Activated B cell treated with CpG ODN at 0.5 μM for 24 hours (primary cell): ENCODE results near the gene ROPN1. TPM values are rescaled to one million over a fixed set of nuclear protein-coding genes. Genes with fewer than 3 reads are reported as not detected.

Experiments
- ATAC-seq: fragments of 200-7000 bp; cut with Tn5 transposase; one replicate; pipeline ENCODE4 v1.10.0; 2021; ENCODE audit warnings: low read depth, mild to moderate bottlenecking, moderate library complexity
- CTCF ChIA-PET: fragments of 350-600 bp; sonication (Branson Sonifier 250); formaldehyde crosslinking; loops from one replicate; lab custom pipeline; 2021; ENCODE audit warnings: antibody characterized with exemption; lab: Charles Lee
- POLR2A ChIA-PET: fragments of 350-600 bp; sonication (Branson Sonifier 250); formaldehyde crosslinking; loops from one replicate; lab custom pipeline; 2021; ENCODE audit warnings: antibody characterized with exemption; lab: Charles Lee
- DNase-seq: peaks from one replicate; pipeline ENCODE4 v3.0.0; 2022
- H3K27ac Mint-ChIP-seq: one replicate; pipeline ENCODE4 v1.8.0; 2020; ENCODE audit warnings: mixed read lengths
- H3K27me3 Mint-ChIP-seq: one replicate; pipeline ENCODE4 v1.8.0; 2021; ENCODE audit warnings: mixed read lengths
- H3K36me3 Mint-ChIP-seq: one replicate; pipeline ENCODE4 v1.8.0; 2021; ENCODE audit warnings: low read depth, mixed read lengths
- H3K4me1 Mint-ChIP-seq: one replicate; pipeline ENCODE4 v1.8.0; 2021; ENCODE audit warnings: mixed read lengths
- H3K4me3 Mint-ChIP-seq: one replicate; pipeline ENCODE4 v1.8.0; 2020; ENCODE audit warnings: mild to moderate bottlenecking, mixed read lengths
- H3K9me3 Mint-ChIP-seq: one replicate; pipeline ENCODE4 v1.8.0; 2020; ENCODE audit warnings: mixed read lengths
- CTCF ChIP-seq: fragments of 200-600 bp; IDR thresholded peaks from one replicate; pipeline ENCODE4 v1.8.0; 2022; ENCODE audit warnings: antibody characterized with exemption, mild to moderate bottlenecking
- intact Hi-C: fragments of 100-400 bp; cut with micrococcal nuclease; formaldehyde crosslinking; loops from one replicate; pipeline ENCODE4 v1.15.1; 2024
- total RNA-seq: library from RNA; stranded (reverse); gene quantifications from 2 replicates; pipeline ENCODE4 v1.2.3, GENCODE V29; 2022

Gene ROPN1
- total RNA-seq, 1 donor from 2014 or later: not detected

- ATAC-seq: no peak
- intact Hi-C loops: no loop called here
- no peak for TF ChIP-seq CTCF
- Mint-ChIP-seq H3K36me3 (peaks cover 36% of the 10 kb centered on the region), H3K27ac (no peak overlapping the region), H3K4me3 (no peak overlapping the region), H3K9me3 (no peaks in the 10 kb centered on the region), H3K4me1 (no peaks in the 10 kb centered on the region), H3K27me3 (no peaks in the 10 kb centered on the region)
- no peak for DNase-seq
- ChIA-PET POLR2A (no interaction called here), CTCF (no interaction called here)
Observed at GRCh38 chr3:123947482-123947881, 44.4 kb downstream of the ROPN1 start.

GRCh38 chr3:123941542-123941941 is 50.4 kb downstream of the ROPN1 start:
- CTCF ChIA-PET: no interaction called here
- POLR2A ChIA-PET: interaction anchor here (1.3 kb wide), 1 partner anchor 19 kb away, joined by 4 read pairs; the partner anchor contains the start of gene CCDC14
- H3K4me3 Mint-ChIP-seq: no peak overlapping the region

GRCh38 chr3:123941121-123941520 is 50.8 kb downstream of the ROPN1 start:
- Mint-ChIP-seq H3K27me3 (no peaks in the 10 kb centered on the region), H3K4me1 (no peaks in the 10 kb centered on the region), H3K4me3 (no peak overlapping the region), H3K9me3 (no peaks in the 10 kb centered on the region), H3K27ac (no peak overlapping the region), H3K36me3 (peaks cover 36% of the 10 kb centered on the region)
- ChIA-PET CTCF (no interaction called here), POLR2A (interaction anchor here (1.3 kb wide), 1 partner anchor 20 kb away, joined by 4 read pairs; the partner anchor contains the start of gene CCDC14)
- intact Hi-C loops: no loop called here
- DNase-seq (no peak), ATAC-seq (no peak)
- no peak for TF ChIP-seq CTCF

More at GRCh38 chr3:123941542-123941941, 50.4 kb downstream of the ROPN1 start:
- no peak for ATAC-seq
- H3K36me3 Mint-ChIP-seq: peaks cover 36% of the 10 kb centered on the region
- H3K9me3 Mint-ChIP-seq: no peaks in the 10 kb centered on the region
- no peak overlapping the region for H3K27ac Mint-ChIP-seq
- H3K27me3 Mint-ChIP-seq: no peaks in the 10 kb centered on the region
- intact Hi-C loops: no loop called here
- H3K4me1 Mint-ChIP-seq: no peaks in the 10 kb centered on the region
- DNase-seq: no peak
- no peak for TF ChIP-seq CTCF

- TF ChIP-seq CTCF: no peak
- no peaks in the 10 kb centered on the region for H3K27me3 Mint-ChIP-seq
- H3K36me3 Mint-ChIP-seq: peaks cover 33% of the 10 kb centered on the region
- ChIA-PET POLR2A (no interaction called here), CTCF (interaction anchor here (0.7 kb wide), 1 partner anchor 130 kb away, joined by 3 read pairs; no protein-coding TSS in a partner anchor)
- no peaks in the 10 kb centered on the region for H3K9me3 Mint-ChIP-seq
- no peak overlapping the region for H3K27ac Mint-ChIP-seq
- intact Hi-C loops: no loop called here
- H3K4me3 Mint-ChIP-seq: no peak overlapping the region
- DNase-seq (no peak), ATAC-seq (no peak)
- H3K4me1 Mint-ChIP-seq: no peaks in the 10 kb centered on the region
Observed at GRCh38 chr3:123939706-123940105, 52.2 kb downstream of the ROPN1 start.

- POLR2A ChIA-PET: no interaction called here
- CTCF ChIA-PET: interaction anchor here (0.6 kb wide), 1 partner anchor 1573 kb away, joined by 4 read pairs; no protein-coding TSS in a partner anchor
- peaks cover 37% of the 10 kb centered on the region for H3K36me3 Mint-ChIP-seq
- DNase-seq (no peak), ATAC-seq (no peak)
- TF ChIP-seq CTCF: no peak
- intact Hi-C loops: no loop called here
- no peaks in the 10 kb centered on the region for H3K9me3 Mint-ChIP-seq
- no peaks in the 10 kb centered on the region for H3K4me1 Mint-ChIP-seq
- no peak overlapping the region for H3K27ac Mint-ChIP-seq
- no peak overlapping the region for H3K4me3 Mint-ChIP-seq
- no peaks in the 10 kb centered on the region for H3K27me3 Mint-ChIP-seq
Observed at GRCh38 chr3:123936400-123936799, 55.5 kb downstream of the ROPN1 start.
